Ishikawa (cell line): ENCODE data around the gene LAMA3.
A peak's percentile ranks its signal among the peaks of the same experiment; 100 is the strongest.

Source experiments
- CEBPB ChIP-seq: IDR thresholded peaks from 2 replicates; pipeline ENCODE4 v1.6.1; 2012
- CREB1 ChIP-seq: IDR thresholded peaks from 2 replicates; pipeline ENCODE4 v1.6.1; 2012; ENCODE audit warnings: low read depth
- EGR1 ChIP-seq: IDR thresholded peaks from 2 replicates; pipeline ENCODE4 v1.6.1; 2012
- EP300 ChIP-seq: IDR thresholded peaks from 2 replicates; pipeline ENCODE4 v1.6.1; 2012; ENCODE audit warnings: borderline replicate concordance
- FOXM1 ChIP-seq: IDR thresholded peaks from 2 replicates; pipeline ENCODE4 v1.6.1; 2012; ENCODE audit warnings: low read depth, borderline replicate concordance
- MAX ChIP-seq: IDR thresholded peaks from 2 replicates; pipeline ENCODE4 v1.6.1; 2012
- NFIC ChIP-seq: IDR thresholded peaks from 2 replicates; pipeline ENCODE4 v1.6.1; 2012
- RAD21 ChIP-seq: IDR thresholded peaks from 2 replicates; pipeline ENCODE4 v1.6.1; 2012; ENCODE audit warnings: low read depth
- TAF1 ChIP-seq: IDR thresholded peaks from 2 replicates; pipeline ENCODE4 v1.6.1; 2012; ENCODE audit warnings: low read depth, mild to moderate bottlenecking
- TCF12 ChIP-seq: IDR thresholded peaks from 2 replicates; pipeline ENCODE4 v1.6.1; 2012; ENCODE audit warnings: low read depth
- TEAD4 ChIP-seq: IDR thresholded peaks from 2 replicates; pipeline ENCODE4 v1.6.1; 2012
- YY1 ChIP-seq: IDR thresholded peaks from 2 replicates; pipeline ENCODE4 v1.6.1; 2012; ENCODE audit warnings: low read depth
- ZBTB7A ChIP-seq: IDR thresholded peaks from 2 replicates; pipeline ENCODE4 v1.6.1; 2012; ENCODE audit warnings: low read depth
- TF ChIP-seq, protein P1 (sequence below): IDR thresholded peaks from 2 replicates; pipeline ENCODE4 v1.6.1; 2012; ENCODE audit warnings: low read depth, mild to moderate bottlenecking
- TF ChIP-seq, protein P2 (sequence below): IDR thresholded peaks from 2 replicates; pipeline ENCODE4 v1.6.1; 2012

LAMA3 gene

DNA sequence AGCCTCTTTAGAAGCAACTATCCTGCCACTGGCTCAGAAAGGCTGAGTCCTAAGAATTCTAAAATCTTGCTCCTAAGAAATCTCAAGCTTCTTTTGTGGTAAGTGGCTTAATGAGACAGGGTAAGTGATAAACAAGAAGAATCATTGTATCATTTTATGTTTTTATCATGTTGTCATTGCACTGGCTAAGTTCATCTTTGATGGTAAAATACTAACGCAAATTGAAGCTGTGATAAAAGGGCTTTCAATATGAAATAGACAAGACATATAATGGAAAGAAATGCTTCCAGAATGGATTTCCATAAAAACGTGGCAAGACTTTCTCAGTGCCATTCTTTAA lies 303.7 kb downstream of the LAMA3 start:
- TF ChIP-seq MAX (no peak), CREB1 (no peak), RAD21 (no peak), NFIC (no peak), TCF12 (no peak), ZBTB7A (no peak), TEAD4 (no peak), YY1 (no peak), CEBPB (no peak), TAF1 (no peak), EP300 (no peak), FOXM1 (no peak), EGR1 (no peak)
- TF ChIP-seq, protein P1, sequence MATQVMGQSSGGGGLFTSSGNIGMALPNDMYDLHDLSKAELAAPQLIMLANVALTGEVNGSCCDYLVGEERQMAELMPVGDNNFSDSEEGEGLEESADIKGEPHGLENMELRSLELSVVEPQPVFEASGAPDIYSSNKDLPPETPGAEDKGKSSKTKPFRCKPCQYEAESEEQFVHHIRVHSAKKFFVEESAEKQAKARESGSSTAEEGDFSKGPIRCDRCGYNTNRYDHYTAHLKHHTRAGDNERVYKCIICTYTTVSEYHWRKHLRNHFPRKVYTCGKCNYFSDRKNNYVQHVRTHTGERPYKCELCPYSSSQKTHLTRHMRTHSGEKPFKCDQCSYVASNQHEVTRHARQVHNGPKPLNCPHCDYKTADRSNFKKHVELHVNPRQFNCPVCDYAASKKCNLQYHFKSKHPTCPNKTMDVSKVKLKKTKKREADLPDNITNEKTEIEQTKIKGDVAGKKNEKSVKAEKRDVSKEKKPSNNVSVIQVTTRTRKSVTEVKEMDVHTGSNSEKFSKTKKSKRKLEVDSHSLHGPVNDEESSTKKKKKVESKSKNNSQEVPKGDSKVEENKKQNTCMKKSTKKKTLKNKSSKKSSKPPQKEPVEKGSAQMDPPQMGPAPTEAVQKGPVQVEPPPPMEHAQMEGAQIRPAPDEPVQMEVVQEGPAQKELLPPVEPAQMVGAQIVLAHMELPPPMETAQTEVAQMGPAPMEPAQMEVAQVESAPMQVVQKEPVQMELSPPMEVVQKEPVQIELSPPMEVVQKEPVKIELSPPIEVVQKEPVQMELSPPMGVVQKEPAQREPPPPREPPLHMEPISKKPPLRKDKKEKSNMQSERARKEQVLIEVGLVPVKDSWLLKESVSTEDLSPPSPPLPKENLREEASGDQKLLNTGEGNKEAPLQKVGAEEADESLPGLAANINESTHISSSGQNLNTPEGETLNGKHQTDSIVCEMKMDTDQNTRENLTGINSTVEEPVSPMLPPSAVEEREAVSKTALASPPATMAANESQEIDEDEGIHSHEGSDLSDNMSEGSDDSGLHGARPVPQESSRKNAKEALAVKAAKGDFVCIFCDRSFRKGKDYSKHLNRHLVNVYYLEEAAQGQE, result no peak
- TF ChIP-seq, protein P2, sequence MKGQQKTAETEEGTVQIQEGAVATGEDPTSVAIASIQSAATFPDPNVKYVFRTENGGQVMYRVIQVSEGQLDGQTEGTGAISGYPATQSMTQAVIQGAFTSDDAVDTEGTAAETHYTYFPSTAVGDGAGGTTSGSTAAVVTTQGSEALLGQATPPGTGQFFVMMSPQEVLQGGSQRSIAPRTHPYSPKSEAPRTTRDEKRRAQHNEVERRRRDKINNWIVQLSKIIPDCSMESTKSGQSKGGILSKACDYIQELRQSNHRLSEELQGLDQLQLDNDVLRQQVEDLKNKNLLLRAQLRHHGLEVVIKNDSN, result no peak

- TF ChIP-seq CREB1, result no peak
- TF ChIP-seq, protein P2, result peak; percentile 18; the same call in 1 of the 2 replicates
- peak; percentile 35; the same call in 1 of the 2 replicates for TF ChIP-seq FOXM1
- peak; percentile 32; the same call in 1 of the 2 replicates for TF ChIP-seq TCF12
- TF ChIP-seq EGR1, result no peak
- TF ChIP-seq TEAD4, result peak; percentile 19; the same call in 1 of the 2 replicates
- TF ChIP-seq NFIC, result peak; percentile 76
Measured at GRCh38 chr18:23994361-23994902, 305.2 kb downstream of the LAMA3 start.

DNA sequence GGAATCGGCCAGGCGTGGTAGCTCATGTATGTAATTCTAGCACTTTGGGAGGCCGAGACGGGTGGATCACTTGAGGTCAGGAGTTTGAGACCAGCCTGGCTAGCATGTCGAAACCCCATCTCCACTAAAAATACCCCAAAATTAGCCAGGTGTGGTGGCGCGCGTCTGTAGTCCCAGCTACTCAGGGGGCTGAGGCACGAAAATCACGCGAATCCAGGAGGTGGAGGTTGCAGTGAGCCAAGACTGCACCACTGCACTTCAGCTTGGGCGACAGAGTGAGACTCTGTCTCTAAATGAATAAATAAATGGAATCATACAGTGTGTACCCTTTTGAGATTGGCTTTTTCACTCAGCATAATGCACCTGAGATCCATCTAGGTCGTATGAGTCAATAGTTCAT lies 305.9 kb downstream of the LAMA3 start:
- TF ChIP-seq TCF12 (peak; percentile 61), EP300 (peak; percentile 79), CREB1 (no peak), TEAD4 (peak; percentile 38; the same call in 1 of the 2 replicates)

DNA sequence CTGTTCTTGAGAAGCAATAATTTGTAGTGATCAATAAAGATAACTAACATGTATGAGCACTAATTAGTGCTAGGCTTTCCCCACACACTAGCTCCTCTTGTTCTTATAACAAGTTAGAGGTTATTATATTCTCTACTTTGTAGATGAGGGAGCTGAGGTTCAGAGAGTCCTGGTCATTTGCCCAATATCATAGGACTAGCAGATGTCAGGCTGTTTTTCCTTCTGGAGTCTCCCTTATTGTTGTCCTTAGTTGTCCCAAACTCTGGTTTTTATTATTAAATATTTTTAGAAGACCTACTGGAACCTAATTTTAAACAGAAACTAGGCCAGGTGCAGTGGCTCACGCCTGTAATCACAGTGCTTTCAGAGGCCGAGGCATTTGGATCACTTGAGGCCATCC lies 308.8 kb downstream of the LAMA3 start:
- TF ChIP-seq EGR1 (no peak), TCF12 (no peak), TEAD4 (no peak), CEBPB (no peak), FOXM1 (no peak), CREB1 (no peak), RAD21 (no peak), EP300 (no peak), NFIC (no peak), YY1 (no peak), MAX (no peak), ZBTB7A (no peak)
- TF ChIP-seq, protein P1, result no peak

DNA sequence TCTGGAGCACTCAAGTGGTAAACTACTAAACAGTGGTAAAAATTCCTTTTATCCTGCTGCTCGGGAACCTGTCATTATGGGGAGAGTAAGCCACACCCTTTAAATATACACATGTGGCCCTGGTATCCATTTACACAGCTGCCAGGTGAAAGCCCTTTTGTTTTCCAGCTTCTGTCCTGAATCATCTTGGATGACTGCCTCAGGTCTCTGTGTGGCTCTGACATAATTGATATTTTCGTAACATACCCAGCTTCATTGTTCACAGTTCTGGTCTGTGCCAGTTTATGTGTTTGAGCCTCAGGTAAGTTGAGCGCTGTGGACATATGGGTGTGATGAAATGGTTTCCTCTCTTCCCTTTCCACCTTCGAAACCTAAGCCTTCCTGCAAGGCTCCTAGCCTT lies 309.6 kb downstream of the LAMA3 start:
- TF ChIP-seq EGR1, result no peak
- TF ChIP-seq YY1, result peak; percentile 26; the same call in 1 of the 2 replicates
- TF ChIP-seq TEAD4, result peak; percentile 83
- no peak; the same call in 1 of the 2 replicates for TF ChIP-seq FOXM1
- TF ChIP-seq TAF1, result no peak
- no peak for TF ChIP-seq ZBTB7A
- TF ChIP-seq EP300, result peak; percentile 84; the same call in 1 of the 2 replicates
- TF ChIP-seq CEBPB, result peak; percentile 48
- TF ChIP-seq NFIC, result peak; percentile 58
- TF ChIP-seq, protein P2, result peak; percentile 35; the same call in 1 of the 2 replicates
- 0 out of 2 replicates have a peak, but pooled peaks have one; percentile 11 for TF ChIP-seq RAD21
- TF ChIP-seq MAX, result peak; percentile 49
- TF ChIP-seq TCF12, result peak; percentile 94
- TF ChIP-seq, protein P1, result no peak
- TF ChIP-seq CREB1, result no peak
